HCT116 (cell line): ENCODE results near the gene SLC25A19.

Experiments used
- CEBPB ChIP-seq: IDR thresholded peaks from 2 replicates; pipeline ENCODE4 v1.6.1; 2012; ENCODE audit warnings: low read depth
- CTCF ChIP-seq, 3 experiments: fragments of 200-600 bp in 1 of 3; sonication (generic) in 1 of 3; IDR thresholded peaks in 2 of 3; conservative IDR thresholded peaks in 1 of 3; 2 replicates each; pipeline ENCODE4 v1.5.1; 2012 to 2017; ENCODE audit warnings: low read depth in 2 of 3, low read length in 2 of 3, antibody characterized with exemption in 1 of 3, borderline replicate concordance in 1 of 3, control low read depth in 1 of 3, mild to moderate bottlenecking in 1 of 3, mixed read lengths in 1 of 3, mixed run types in 1 of 3, moderate library complexity in 1 of 3; ENCODE audit not compliant: insufficient read depth in 1 of 3
- EZH2 ChIP-seq: fragments of 200-600 bp; sonication (generic); IDR thresholded peaks from 2 replicates; pipeline ENCODE4 v1.6.1; 2017; ENCODE audit warnings: antibody characterized with exemption, mixed run types
- EZH2phosphoT487 ChIP-seq: fragments of 200-600 bp; IDR thresholded peaks from 2 replicates; pipeline ENCODE4 v1.6.1; 2018; ENCODE audit warnings: antibody characterized with exemption, borderline replicate concordance
- POLR2A ChIP-seq: IDR thresholded peaks from 2 replicates; pipeline ENCODE4 v1.7.0; 2011; ENCODE audit warnings: borderline replicate concordance; ENCODE audit not compliant: insufficient read depth, insufficient read length; ENCODE audit errors: extremely low read depth
- RAD21 ChIP-seq: IDR thresholded peaks from 2 replicates; pipeline ENCODE4 v1.6.1; 2012; ENCODE audit warnings: low read depth, mild to moderate bottlenecking

DNA sequence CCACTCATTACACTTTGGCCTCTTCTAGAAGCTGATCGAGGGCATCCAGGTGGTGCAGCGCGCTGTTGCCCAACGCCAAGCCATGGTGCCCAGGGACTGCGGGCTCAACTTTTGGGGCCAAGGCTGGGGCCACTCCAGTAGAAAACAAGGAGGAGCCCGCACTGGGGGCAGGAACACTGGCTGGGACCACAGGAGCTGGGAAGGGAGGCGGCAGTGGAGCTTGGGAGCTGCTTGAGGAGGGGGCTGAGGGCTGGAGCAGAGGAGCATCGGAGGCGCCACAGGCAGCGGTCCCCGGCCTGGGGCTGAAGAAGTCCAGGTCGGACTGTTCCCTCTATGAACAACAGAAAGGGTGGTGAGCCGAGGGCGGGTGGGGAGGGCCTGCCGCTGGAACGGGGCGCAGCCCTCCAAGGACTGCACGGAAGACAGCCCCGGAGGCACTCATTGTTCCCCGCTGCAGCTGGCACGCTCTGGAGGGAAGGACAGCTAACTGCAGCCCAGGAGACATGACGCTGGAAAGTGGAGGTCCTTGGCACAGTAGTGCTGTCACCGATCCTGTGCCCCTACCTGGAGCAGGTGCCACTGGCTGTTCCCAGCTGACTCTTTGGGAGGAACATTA lies 49.3 kb downstream of the SLC25A19 start:
- TF ChIP-seq CTCF (IDR thresholded peaks at IDR 0.05 in 2 of 3, conservative IDR thresholded peaks at IDR 0.05 in 1 of 3; ENCODE audit: borderline replicate concordance in 1 of 3, insufficient read depth in 1 of 3, low read depth in 2 of 3, low read length in 2 of 3) (no peak), EZH2 (no peak), POLR2A (no peak), EZH2phosphoT487 (no peak), CEBPB (no peak), RAD21 (no peak)
